GM12892 (cell line): ENCODE measurements around the gene MYPOP.
A peak's percentile ranks its signal among the peaks of the same experiment; 100 is the strongest.

Source experiments
- DNase-seq: peaks from one replicate; pipeline ENCODE4 v3.0.0; 2011; ENCODE audit not compliant: insufficient read length
- FAIRE-seq: peaks from 2 replicates; lab custom pipeline; 2011; peaks lifted over from hg19 to GRCh38; lab: Jason Lieb, UNC
- POLR2A ChIP-seq: IDR thresholded peaks from 2 replicates; pipeline ENCODE4 v1.6.1; 2011; ENCODE audit warnings: low read depth, low read length, control low read depth
- POLR2AphosphoS5 ChIP-seq: IDR thresholded peaks from 2 replicates; pipeline ENCODE4 v1.6.1; 2011; ENCODE audit warnings: low read depth, low read length, control low read depth
- TAF1 ChIP-seq: IDR thresholded peaks from 2 replicates; pipeline ENCODE4 v1.6.1; 2011; ENCODE audit warnings: low read depth, mild to moderate bottlenecking, control low read depth, low read length, borderline replicate concordance

MYPOP gene

DNA sequence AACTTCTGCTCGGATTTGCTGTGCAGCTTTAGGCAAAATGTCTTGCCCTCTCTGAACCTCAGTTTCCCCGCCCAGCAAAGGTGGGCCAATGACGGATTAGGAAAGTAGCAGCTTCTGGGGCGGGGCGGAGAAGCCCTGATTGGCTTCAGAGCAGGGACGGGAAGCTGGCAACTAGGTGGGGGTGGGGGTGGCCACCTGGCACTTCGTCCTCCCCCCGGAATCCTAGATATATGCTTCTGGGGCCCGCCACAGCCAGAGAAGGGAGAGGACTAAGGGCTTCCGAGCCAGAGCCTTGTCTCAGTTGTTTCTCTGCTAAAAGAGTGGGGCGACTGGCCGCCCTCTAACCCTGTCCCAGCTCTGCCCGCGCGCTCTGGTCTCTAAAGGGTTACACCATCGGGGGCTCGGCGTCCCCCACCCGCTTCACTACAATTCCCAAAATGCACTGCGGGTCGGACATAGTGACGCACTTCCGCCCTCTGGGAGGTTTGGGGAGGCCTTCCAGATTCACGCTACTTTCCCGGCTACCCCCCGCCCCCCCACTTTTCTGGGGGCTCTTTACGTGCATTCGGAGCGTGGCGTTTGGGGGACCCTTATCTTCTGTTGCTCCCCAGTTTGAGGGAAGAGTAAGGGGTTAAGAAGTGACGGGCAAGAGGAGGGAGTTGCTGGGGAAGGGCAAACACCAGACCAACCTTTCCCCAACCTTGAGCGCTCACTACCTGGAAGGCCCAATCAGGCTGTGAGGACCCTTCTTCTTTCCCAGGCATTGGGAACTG, 15.8 kb downstream of the MYPOP start:
- DNase-seq (peak; percentile 92), FAIRE-seq (peak; percentile 99)
- TF ChIP-seq TAF1 (no peak; the same call in 1 of the 2 replicates), POLR2A (peak; percentile 27; the same call in 1 of the 2 replicates)

- FAIRE-seq (no peak), DNase-seq (peak; percentile 85)
- TF ChIP-seq POLR2AphosphoS5 (no peak), POLR2A (peak; percentile 44; the same call in 1 of the 2 replicates)
These were observed 16.6 kb downstream of the MYPOP start, which contains the start of gene IRF2BP1 for GRCh38 chr19:45885556-45886426. Gene IRF2BP1 (minus strand): TSS chr19:45886141. CDS start chr19:45885774, 367 bp downstream.

- TF ChIP-seq POLR2A (no peak), POLR2AphosphoS5 (no peak), TAF1 (no peak)
- DNase-seq (peak; percentile 38), FAIRE-seq (no peak)
These were observed 17.5 kb downstream of the MYPOP start for GRCh38 chr19:45884682-45885555.

DNA sequence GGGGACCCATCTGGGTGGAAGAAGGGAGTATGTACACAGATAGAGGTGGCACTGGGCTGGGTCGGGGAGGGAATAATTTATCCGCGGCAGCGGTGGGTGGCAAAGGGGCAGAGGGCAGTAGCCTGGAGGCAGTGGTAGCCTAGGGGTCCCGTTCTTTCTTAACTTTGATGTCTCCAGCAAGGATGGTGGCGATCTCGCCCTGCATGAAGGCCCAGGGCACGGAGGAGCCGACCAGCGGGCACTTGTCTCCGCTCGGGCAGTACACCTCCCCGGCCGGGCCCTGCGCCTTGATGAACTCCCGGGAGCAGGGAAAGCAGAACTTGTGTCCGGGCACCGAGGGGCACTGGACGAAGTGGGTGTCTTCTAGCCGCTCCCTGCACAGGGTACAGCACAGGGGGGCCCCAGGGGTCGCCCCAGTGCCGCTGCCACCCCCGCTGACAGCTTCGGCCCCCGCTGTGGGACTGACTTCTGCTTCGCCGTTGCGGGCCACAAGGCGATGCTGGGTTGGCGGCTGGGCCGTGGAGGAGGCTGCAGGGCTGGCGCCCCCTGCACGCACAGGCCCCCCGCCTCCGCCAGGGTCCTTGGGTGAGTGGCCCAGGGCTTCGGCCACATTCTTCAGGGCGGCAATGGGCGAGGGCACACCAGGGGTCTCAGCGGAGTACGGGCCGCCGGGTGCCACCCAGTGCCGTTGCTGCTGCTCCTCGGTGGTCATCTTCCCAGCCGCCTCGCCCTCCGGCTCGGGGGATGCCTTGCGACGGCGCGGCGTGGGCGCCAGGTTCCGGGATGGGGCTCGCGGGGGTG, 18.3 kb downstream of the MYPOP start:
- FAIRE-seq (no peak), DNase-seq (no peak)
- TF ChIP-seq TAF1 (no peak), POLR2AphosphoS5 (no peak), POLR2A (no peak)

- DNase-seq (no peak), FAIRE-seq (no peak)
- no peak for TF ChIP-seq POLR2A
- TF ChIP-seq POLR2AphosphoS5: no peak
- TF ChIP-seq TAF1: no peak
These were observed 18.9 kb downstream of the MYPOP start for GRCh38 chr19:45883586-45883880.

DNA sequence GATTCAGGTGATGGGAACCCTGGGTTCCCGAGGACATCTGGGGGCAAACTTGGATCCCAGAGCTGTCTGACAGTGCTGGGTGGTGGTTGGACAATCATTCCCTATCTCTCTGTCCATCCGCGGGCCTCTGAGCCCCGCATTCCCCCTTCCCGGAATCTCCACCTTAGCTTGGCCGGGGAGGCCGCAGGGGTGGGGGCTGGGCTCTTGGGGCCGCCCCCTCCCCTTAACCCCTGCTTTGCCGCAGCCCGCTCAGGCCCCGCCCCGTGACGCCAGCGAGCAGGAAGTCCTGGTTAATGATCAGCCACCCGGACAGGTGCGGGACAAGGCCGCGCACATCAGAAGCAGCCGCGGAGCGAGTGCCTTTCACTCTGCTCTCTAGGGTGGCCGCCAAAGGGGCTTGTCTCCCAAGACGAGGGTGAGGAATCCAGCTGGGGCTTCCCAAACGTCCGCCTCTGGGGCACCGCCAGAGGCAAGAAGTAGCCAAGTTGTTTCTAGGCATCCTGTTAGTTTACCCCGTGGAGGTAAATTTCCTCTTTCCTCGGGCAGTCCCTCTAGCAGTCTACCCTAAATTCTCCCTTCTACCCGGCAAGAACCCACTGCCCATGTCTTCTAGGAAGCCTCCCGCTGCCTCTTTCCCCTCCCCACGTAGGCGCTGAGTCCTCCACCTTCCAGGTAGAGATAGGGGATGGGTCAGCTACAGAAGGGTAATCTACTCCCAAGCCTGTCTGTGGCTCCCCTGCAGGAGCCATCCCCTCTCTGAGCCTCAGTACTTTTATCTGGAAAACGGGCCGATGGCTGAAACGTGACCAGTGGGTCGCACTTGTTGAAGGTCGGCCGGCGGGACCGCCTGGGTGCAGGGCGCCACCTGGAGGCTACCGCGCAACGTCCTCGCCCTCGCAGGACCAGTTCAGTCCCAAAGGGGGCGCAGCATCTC, 19.5 kb downstream of the MYPOP start:
- peak; percentile 96 for FAIRE-seq
- peak; percentile 43; the same call in 1 of the 2 replicates for TF ChIP-seq POLR2A
- TF ChIP-seq POLR2AphosphoS5: no peak

GRCh38 chr19:45881909-45882528, 20.4 kb downstream of the MYPOP start:
- no peak for TF ChIP-seq POLR2AphosphoS5
- TF ChIP-seq POLR2A: no peak
- no peak for TF ChIP-seq TAF1
- DNase-seq (no peak), FAIRE-seq (no peak)

More for the DNA sequence above, 19.5 kb downstream of the MYPOP start:
- DNase-seq: peak; percentile 84

GRCh38 chr19:45881082-45881908, 21.1 kb downstream of the MYPOP start:
- no peak for DNase-seq
- FAIRE-seq: no peak
- TF ChIP-seq POLR2AphosphoS5: no peak

DNA sequence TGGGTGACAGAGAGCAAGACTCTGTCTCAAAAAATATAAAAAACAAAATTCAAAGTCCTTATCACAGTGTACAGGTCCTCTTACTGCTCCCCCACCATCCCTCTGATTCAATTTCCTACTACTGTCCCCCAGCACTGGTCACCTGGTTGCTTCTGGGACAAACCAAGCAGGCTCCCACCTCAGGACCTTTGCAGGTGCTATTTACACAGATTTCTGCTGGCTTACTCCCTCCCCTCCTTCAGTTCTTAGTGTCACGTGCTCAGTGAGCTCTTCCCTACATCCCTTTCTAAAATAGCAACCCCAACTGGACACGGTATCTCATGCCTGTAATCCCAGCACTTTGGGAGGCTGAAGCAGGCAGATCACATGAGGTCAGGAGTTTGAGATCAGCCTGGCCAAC, 22.4 kb downstream of the MYPOP start:
- DNase-seq (no peak), FAIRE-seq (no peak)
- TF ChIP-seq POLR2AphosphoS5: no peak
- TF ChIP-seq POLR2A: no peak
